ENCODE data around the gene PSMF1. TPM values are rescaled to one million over a fixed set of nuclear protein-coding genes. Genes with fewer than 3 reads are reported as not detected.
A peak's percentile ranks its signal among the peaks of the same experiment; 100 is the strongest.

PSMF1 gene
- total and polyA plus RNA-seq, 2 experiments from 2014 or later = 73.7 to 84.2 TPM

DNA sequence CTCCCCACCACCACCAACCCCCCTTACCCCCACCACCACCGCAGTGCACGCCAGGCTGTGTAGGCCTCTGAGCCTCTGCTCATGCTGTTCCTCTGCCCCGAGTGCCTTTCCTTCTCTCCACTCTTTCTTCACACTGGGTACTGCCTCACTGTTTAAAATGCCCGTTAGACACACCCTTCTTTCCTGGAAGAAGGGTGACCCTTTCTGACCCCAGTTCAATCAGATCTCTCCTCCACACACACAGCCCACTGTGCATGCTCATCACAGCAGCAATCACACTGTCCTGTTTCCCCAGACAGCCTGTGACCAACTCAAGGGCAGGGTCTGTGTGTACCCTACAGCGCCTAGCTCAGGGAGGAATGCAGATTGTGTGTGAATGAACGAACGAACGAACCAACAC is 56.4 kb downstream of the PSMF1 start (continued):
- TF ChIP-seq, protein P1, sequence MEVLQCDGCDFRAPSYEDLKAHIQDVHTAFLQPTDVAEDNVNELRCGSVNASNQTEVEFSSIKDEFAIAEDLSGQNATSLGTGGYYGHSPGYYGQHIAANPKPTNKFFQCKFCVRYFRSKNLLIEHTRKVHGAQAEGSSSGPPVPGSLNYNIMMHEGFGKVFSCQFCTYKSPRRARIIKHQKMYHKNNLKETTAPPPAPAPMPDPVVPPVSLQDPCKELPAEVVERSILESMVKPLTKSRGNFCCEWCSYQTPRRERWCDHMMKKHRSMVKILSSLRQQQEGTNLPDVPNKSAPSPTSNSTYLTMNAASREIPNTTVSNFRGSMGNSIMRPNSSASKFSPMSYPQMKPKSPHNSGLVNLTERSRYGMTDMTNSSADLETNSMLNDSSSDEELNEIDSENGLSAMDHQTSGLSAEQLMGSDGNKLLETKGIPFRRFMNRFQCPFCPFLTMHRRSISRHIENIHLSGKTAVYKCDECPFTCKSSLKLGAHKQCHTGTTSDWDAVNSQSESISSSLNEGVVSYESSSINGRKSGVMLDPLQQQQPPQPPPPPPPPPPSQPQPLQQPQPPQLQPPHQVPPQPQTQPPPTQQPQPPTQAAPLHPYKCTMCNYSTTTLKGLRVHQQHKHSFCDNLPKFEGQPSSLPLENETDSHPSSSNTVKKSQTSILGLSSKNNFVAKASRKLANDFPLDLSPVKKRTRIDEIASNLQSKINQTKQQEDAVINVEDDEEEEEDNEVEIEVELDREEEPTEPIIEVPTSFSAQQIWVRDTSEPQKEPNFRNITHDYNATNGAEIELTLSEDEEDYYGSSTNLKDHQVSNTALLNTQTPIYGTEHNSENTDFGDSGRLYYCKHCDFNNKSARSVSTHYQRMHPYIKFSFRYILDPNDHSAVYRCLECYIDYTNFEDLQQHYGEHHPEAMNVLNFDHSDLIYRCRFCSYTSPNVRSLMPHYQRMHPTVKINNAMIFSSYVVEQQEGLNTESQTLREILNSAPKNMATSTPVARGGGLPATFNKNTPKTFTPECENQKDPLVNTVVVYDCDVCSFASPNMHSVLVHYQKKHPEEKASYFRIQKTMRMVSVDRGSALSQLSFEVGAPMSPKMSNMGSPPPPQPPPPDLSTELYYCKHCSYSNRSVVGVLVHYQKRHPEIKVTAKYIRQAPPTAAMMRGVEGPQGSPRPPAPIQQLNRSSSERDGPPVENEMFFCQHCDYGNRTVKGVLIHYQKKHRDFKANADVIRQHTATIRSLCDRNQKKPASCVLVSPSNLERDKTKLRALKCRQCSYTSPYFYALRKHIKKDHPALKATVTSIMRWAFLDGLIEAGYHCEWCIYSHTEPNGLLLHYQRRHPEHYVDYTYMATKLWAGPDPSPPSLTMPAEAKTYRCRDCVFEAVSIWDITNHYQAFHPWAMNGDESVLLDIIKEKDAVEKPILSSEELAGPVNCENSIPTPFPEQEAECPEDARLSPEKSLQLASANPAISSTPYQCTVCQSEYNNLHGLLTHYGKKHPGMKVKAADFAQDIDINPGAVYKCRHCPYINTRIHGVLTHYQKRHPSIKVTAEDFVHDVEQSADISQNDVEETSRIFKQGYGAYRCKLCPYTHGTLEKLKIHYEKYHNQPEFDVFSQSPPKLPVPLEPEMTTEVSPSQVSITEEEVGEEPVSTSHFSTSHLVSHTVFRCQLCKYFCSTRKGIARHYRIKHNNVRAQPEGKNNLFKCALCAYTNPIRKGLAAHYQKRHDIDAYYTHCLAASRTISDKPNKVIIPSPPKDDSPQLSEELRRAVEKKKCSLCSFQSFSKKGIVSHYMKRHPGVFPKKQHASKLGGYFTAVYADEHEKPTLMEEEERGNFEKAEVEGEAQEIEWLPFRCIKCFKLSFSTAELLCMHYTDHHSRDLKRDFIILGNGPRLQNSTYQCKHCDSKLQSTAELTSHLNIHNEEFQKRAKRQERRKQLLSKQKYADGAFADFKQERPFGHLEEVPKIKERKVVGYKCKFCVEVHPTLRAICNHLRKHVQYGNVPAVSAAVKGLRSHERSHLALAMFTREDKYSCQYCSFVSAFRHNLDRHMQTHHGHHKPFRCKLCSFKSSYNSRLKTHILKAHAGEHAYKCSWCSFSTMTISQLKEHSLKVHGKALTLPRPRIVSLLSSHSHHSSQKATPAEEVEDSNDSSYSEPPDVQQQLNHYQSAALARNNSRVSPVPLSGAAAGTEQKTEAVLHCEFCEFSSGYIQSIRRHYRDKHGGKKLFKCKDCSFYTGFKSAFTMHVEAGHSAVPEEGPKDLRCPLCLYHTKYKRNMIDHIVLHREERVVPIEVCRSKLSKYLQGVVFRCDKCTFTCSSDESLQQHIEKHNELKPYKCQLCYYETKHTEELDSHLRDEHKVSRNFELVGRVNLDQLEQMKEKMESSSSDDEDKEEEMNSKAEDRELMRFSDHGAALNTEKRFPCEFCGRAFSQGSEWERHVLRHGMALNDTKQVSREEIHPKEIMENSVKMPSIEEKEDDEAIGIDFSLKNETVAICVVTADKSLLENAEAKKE (CRISPR knock-in tag; IDR thresholded peaks at IDR 0.05) = no peak
- no peak for TF ChIP-seq STAT1 (IDR thresholded peaks at IDR 0.05; ENCODE audit: unreplicated experiment)
- TF ChIP-seq EZH2phosphoT487 (IDR thresholded peaks at IDR 0.05; ENCODE audit: unreplicated experiment) = no peak
- TF ChIP-seq POLR2AphosphoS5 (IDR thresholded peaks at IDR 0.05; ENCODE audit: low read depth) = no peak

DNA sequence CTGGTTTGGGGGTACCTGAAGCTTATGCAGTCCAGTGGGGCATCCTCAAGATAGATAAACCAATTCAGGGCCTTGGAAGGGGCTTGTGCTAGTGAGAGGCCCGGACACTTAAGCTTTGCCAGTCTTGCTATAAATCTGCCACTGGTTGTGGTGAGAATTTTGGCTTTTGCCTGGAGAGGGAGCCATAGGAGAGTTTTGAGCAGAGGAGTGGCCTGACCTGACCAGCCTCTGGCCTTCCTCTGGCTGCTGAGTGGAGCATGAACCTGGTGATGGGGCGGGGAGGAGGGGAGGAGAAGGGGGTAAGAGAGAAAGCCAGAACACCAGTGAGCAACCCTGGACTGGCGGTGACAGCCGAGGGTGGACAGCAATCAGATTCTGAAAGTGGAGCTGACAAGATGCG is 59.3 kb downstream of the PSMF1 start:
- Mint-ChIP-seq H3K36me3 (ENCODE audit: low read depth) (peaks cover 2% of the 10 kb centered on the region; the same call in 1 of the 3 replicates), H3K4me1 (peaks cover 15% of the 10 kb centered on the region), H3K27ac (no peak overlapping the region), H3K27me3 (ENCODE audit: insufficient read depth, low read depth, poor library complexity) (peaks cover 7% of the 10 kb centered on the region), H3K4me3 (no peak overlapping the region), H3K9me3 (no peaks in the 10 kb centered on the region)
- Histone ChIP-seq H3F3A (replicated peaks; ENCODE audit: low read depth) (no peaks in the 10 kb centered on the region), H3K27ac (ENCODE audit: low read depth) (no peak overlapping the region), H3K9me2 (ENCODE audit: insufficient read depth) (no peaks in the 10 kb centered on the region), H3K27me3 (ENCODE audit: insufficient read depth) (0 out of 2 replicates have a peak, but pooled peaks cover 4% of the 10 kb centered on the region), H3K4me1 (ENCODE audit: insufficient read depth) (peaks cover 9% of the 10 kb centered on the region; the same call in 1 of the 2 replicates), H3K4me3 (no peak overlapping the region), H2AFZ (no peak overlapping the region), H3K36me3 (ENCODE audit: insufficient read depth) (no peaks in the 10 kb centered on the region), H3K79me2 (replicated peaks; ENCODE audit: insufficient read depth) (no peaks in the 10 kb centered on the region), H3K4me2 (no peak overlapping the region), H4K20me1 (replicated peaks; ENCODE audit: insufficient read depth) (no peaks in the 10 kb centered on the region; the same call in 1 of the 2 replicates)
- ATAC-seq = peak; percentile 90
- DNase-seq (ENCODE audit: low spot score) = peak; percentile 77
- no peak for TF ChIP-seq NANOG (IDR thresholded peaks at IDR 0.05; ENCODE audit: borderline replicate concordance)
- TF ChIP-seq STAT1 (IDR thresholded peaks at IDR 0.05; ENCODE audit: unreplicated experiment) = no peak
- TF ChIP-seq POLR2AphosphoS5 (IDR thresholded peaks at IDR 0.05; ENCODE audit: low read depth) = no peak
- TF ChIP-seq, protein P2, sequence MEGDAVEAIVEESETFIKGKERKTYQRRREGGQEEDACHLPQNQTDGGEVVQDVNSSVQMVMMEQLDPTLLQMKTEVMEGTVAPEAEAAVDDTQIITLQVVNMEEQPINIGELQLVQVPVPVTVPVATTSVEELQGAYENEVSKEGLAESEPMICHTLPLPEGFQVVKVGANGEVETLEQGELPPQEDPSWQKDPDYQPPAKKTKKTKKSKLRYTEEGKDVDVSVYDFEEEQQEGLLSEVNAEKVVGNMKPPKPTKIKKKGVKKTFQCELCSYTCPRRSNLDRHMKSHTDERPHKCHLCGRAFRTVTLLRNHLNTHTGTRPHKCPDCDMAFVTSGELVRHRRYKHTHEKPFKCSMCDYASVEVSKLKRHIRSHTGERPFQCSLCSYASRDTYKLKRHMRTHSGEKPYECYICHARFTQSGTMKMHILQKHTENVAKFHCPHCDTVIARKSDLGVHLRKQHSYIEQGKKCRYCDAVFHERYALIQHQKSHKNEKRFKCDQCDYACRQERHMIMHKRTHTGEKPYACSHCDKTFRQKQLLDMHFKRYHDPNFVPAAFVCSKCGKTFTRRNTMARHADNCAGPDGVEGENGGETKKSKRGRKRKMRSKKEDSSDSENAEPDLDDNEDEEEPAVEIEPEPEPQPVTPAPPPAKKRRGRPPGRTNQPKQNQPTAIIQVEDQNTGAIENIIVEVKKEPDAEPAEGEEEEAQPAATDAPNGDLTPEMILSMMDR (conservative IDR thresholded peaks at IDR 0.05; ENCODE audit: low read depth in 2 of 2) = peak; percentile 47 to 66
